NCI-H187 treated with DMSO at 0.1 percent for 48 hours (cell line): ENCODE measurements around the gene KRTAP5-3.

Experiments
- DNase-seq: peaks from one replicate; lab custom pipeline; 2025; lab: John Stamatoyannopoulos, UW

Gene KRTAP5-3

GRCh38 chr11:1643146-1643690 is 35.0 kb upstream of the KRTAP5-3 start:
- DNase-seq, result no peak

DNA sequence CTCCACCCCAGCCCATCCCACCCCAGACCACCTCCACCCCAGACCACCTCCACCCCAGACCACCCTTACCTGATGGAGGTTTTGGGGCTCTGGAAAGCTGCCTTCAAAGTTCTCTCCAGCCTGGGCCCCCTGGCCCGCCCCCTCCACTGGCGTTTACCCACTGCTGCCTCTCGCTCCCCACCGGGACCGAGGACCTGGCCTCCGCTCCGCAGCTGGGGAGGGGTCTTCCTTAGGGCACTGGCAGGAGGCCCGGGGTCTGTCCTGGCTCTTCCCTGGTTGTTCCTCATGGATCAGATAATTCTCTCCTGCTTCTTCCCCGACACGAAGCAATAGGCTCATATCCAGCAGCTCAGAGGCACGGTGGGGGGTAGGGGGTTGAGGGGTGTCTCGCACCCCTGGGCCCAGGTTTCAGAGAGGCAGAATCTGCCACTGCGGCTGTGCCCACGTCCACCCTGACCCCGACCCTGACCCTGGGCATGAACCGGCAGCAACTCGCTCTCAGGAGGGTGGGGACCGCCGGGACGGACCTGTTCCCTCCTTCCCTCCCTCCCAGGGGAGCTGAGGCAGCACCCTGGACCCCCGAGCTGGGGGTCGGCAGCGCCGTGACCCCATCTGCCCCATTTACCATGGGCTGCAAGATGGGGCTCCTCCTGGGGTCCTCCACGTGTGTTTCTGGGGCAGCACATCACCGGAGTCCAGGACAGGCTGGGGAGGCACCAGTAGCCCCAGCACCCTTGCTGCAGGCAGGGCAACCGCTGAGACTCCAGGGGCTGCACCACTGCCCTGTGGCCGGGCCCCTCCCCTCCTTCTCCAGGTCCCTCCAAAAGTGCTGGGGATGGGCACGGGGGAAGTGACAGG is 34.3 kb upstream of the KRTAP5-3 start:
- DNase-seq, result no peak

DNA sequence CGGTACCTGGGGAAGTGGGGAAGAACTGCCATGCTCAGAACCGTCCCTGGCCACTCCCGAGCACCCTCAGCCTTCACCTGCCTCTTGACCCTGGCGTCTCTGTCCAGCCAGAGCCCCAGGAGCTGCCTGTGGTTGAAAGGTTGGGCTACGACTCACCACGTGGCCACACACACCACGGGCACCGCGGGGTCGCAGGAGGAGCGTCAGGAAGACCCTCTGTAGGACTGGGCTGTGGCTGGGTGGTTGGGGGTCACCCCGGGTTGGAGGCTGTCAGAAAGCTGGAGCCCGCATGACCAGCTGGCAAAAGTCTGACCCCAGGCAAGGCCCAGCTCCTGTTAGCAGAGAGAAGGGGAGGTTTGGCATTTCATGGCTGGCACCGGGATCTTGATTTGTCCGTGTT is 32.8 kb upstream of the KRTAP5-3 start:
- DNase-seq, result no peak

- no peak for DNase-seq
These were observed 32.0 kb upstream of the KRTAP5-3 start for GRCh38 chr11:1640076-1640946.

- DNase-seq, result no peak
These were observed 31.4 kb upstream of the KRTAP5-3 start for GRCh38 chr11:1639666-1640065.

DNA sequence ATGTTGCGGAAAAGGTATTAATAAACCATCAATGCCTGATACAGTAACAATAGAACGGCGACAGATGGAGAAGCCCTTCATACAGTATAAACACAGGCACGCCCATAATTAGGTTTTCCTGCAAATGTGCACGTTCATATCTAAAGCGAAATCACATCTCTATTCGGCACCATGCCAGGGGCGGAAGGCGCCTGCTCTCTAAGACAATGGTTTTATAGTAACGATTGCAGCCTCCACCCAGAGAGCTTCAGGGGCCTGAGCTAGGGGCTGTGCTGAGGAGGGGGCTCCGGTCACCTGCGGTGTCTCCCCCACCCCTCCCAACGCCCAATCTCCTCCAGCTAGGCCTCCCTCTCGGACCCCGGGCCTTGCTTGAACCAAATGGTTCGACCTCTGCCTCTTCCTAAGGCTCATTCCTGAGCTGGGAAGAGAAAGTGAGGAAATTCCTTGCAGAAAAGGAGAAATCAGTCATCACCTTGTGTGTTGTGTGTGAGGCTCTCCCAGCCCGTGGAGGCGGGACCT is 30.9 kb upstream of the KRTAP5-3 start:
- DNase-seq, result peak; percentile 21

DNA sequence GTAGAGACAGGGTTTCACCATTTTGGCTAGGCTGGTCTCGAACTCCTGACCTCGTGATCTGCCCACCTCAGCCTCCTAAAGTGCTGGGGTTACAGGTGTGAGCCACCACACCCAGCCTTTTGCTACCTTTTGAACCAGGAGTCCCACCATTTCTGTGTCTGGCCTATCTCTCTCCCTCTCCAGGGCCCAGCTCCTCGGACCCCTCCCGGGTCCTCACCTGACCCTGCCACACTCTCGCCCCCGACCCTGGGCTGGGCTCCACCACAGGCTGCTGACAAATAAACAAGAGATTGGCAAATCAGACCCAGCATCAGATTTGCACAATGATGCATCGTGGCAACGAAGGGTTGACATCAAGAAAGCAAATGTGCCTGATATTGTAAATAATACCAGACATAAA is 30.1 kb upstream of the KRTAP5-3 start:
- no peak for DNase-seq

DNA sequence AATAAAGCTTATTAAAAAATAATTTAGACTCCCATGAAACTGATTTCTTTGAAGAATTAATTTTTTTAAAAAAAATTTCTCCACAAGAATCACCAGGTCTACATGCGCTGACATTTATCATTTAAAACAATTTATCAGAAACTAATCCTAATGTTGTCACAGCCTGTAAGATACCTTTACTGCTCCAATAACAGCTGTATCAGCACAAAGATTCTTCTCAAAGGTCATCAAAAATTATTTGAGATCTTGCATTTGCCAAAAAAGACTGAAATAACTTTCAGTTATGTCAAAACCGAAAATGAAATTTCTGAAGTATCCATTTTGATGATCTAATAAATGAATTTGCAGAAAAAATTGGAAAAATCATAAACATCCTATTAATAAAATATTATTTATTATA is 29.4 kb upstream of the KRTAP5-3 start:
- no peak for DNase-seq

DNA sequence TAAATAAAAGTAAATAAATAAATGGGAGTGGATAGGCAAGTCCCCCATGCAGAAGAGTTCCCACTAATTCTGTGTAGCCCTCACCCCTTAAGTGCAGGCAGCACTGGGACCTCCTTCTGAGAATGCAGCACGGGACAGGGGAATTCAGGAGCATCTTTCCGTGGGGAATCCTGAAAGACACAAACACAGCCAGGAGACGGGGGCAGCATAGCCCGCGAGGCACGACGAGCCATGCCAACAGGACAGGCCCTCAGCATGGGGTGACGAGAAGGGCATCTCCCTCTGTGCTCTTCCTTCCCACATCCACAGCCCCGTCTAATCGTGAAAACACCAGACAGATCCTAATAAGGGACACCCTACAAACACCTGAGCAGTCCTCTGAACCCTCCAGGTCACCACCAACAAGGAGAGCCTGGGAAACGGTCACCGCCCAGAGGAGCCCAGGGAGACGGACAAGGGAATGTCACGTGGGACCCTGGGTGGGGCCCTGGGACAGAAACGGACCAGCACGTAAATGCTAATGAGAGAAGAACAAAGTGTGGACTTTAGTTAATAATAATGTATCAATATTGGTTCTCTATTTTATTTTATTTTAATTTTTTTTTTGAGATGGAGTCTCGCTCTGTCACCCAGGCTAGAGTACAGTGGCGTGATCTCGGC is 28.2 kb upstream of the KRTAP5-3 start:
- DNase-seq, result no peak

- DNase-seq, result no peak
These were observed 25.6 kb upstream of the KRTAP5-3 start for GRCh38 chr11:1633864-1634263.

- no peak for DNase-seq
These were observed 23.9 kb upstream of the KRTAP5-3 start for GRCh38 chr11:1632053-1632714.

GRCh38 chr11:1631066-1631568 is 22.9 kb upstream of the KRTAP5-3 start:
- DNase-seq, result no peak

DNA sequence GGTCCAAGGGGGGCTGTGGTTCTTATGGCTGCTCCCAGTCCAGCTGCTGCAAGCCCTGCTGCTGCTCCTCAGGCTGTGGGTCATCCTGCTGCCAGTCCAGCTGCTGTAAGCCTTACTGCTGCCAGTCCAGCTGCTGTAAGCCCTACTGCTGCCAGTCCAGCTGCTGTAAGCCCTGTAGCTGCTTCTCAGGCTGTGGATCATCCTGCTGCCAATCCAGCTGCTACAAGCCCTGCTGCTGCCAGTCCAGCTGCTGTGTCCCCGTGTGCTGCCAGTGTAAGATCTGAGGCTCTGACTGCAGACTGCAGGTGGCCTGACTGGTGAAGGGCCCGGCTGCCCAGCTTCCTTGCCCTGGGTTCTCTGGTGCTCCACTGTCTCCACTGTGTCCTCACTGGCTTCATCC is 22.0 kb upstream of the KRTAP5-3 start:
- no peak for DNase-seq

DNA sequence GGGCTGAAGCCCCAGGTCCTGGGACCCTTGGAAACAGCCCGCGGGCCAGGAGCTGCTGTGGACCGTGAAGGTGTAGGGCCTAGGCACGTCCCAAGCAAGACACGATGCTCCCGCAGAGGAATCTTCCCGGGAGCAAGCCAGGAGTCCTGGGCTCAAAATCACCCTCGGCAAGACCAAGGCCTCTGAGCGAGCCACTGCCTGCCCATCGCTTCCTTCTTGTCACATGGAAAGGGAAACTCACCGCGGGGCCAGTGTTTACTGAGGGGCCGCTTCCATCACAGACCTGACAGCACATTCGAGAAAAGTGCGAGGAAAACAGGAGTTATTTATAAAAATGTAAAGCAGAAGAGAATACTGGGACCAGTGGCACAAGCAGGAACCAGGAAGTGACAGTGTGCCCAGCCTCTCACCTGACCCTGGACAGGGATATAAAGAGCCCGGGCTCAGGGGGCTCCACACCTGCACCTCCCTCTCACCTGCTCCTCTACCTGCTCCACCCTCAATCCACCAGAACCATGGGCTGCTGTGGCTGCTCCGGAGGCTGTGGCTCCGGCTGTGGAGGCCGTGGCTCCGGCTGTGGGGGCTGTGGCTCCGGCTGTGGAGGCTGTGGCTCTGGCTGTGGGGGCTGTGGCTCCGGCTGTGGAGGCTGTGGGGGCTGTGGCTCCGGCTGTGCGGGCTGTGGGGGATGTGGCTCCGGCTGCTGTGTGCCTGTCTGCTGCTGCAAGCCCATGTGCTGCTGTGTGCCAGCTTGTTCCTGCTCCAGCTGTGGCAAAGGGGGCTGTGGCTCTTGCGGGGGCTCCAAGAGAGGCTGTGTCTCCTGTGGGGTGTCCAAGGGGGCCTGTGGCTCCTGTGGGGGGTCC is 21.3 kb upstream of the KRTAP5-3 start, which contains the start of gene KRTAP5-5:
Gene KRTAP5-5 (plus strand): TSS at position 450 of the 860 bp plus-strand sequence. CDS start 66 bp downstream, at position 516.
- DNase-seq, result no peak

- DNase-seq, result no peak
These were observed 20.5 kb upstream of the KRTAP5-3 start for GRCh38 chr11:1628506-1629325.

DNA sequence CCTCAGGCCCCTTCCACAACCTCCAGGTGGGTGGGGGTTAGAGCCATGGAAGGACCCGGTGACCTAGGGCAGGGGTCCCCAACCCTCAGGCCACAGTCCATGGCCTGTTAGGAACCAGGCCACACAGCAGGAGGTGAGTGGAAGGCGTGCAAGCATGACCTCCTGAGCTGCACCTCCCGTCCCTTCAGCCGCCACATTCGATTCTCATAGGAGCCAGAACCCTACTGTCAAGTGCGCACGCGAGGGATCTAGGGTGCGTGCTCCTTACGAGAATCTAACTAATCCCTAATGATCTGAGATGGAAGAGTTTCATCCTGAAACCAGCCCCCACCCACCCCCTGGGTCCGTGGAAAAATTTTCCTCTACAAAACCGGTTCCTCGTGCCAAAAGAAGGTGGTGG is 17.3 kb upstream of the KRTAP5-3 start:
- no peak for DNase-seq

- DNase-seq, result no peak
These were observed 16.4 kb upstream of the KRTAP5-3 start for GRCh38 chr11:1624621-1625020.

GRCh38 chr11:1623716-1624115 is 15.5 kb upstream of the KRTAP5-3 start:
- no peak for DNase-seq

- no peak for DNase-seq
These were observed 13.8 kb upstream of the KRTAP5-3 start, which contains the start of gene KRTAP5-4 for GRCh38 chr11:1622086-1622485. Gene KRTAP5-4 (minus strand): TSS chr11:1622138. CDS start chr11:1622093, 45 bp downstream.
